ENCODE data around the gene CXCL12.

Gene CXCL12

DNA sequence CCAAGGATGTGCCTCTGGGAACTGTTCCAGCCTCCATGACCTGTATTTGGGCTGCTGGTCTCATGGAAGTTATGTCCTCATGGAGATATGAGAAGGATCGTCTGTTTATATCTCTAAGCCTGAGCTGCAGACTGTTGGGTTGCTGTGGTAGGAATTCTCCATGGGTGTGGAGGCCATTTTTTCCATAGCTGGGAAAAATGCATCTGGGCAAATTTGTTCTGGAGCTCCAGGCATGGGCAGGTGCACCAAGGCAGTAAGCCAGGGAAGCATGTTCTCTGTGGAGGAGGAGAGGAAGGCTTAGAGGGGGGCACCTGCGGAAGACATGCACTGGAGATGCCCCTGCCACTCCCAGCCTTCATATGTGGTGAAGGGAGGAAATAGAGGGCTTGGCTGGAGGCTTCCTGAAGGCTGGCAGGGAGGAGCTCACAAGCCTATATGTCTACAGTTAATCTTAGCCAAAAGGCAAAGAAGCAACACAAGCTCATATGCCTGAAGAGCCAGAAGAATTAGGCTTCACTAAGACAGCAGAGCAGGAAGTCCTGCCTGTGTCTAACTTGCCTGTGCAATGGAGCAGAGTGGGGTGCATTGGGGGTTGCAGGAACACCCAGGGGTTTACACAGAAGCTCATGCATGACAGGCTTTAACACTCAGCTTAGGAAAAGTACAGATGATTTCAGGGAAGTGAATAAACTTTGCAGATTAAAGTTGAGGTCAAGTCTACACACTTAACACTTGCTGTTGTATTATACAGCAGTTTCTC is 35.1 kb upstream of the CXCL12 start:
- TF ChIP-seq, protein P1, sequence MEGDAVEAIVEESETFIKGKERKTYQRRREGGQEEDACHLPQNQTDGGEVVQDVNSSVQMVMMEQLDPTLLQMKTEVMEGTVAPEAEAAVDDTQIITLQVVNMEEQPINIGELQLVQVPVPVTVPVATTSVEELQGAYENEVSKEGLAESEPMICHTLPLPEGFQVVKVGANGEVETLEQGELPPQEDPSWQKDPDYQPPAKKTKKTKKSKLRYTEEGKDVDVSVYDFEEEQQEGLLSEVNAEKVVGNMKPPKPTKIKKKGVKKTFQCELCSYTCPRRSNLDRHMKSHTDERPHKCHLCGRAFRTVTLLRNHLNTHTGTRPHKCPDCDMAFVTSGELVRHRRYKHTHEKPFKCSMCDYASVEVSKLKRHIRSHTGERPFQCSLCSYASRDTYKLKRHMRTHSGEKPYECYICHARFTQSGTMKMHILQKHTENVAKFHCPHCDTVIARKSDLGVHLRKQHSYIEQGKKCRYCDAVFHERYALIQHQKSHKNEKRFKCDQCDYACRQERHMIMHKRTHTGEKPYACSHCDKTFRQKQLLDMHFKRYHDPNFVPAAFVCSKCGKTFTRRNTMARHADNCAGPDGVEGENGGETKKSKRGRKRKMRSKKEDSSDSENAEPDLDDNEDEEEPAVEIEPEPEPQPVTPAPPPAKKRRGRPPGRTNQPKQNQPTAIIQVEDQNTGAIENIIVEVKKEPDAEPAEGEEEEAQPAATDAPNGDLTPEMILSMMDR (IDR thresholded peaks at IDR 0.05; ENCODE audit: poor library complexity, severe bottlenecking), result no peak
- Histone ChIP-seq H3K27me3 (ENCODE audit: insufficient read depth, poor library complexity, severe bottlenecking) (no peaks in the 10 kb centered on the region), H3K9me3 (ENCODE audit: severe bottlenecking) (no peaks in the 10 kb centered on the region), H3K4me1 (ENCODE audit: insufficient read depth, poor library complexity, severe bottlenecking) (no peaks in the 10 kb centered on the region), H3K4me3 (ENCODE audit: severe bottlenecking) (no peak overlapping the region), H3K36me3 (ENCODE audit: low read depth) (no peaks in the 10 kb centered on the region), H3K27ac (ENCODE audit: poor library complexity, severe bottlenecking) (no peak overlapping the region)
- no peak for ATAC-seq (ENCODE audit: low read depth)
- DNase-seq (ENCODE audit: low spot score), result no peak

DNA sequence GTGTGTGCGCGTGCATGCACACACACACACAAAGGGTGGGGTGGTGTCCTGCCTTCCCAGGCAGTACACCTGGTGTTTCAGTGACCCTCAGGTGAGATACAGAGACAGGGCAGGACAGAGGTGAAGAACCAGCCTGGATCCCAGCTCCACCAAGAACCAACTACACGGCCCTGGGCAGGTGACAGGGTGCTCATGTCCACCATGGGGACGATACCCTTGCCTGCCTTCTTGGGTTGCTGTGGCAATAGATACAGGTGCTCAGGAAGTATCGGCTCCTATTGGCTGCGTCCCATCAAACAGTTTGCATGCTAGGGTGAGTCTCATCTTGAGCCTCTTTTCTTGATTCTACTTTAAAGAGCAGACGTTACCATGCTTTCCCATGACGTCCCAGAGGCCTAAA is 33.7 kb upstream of the CXCL12 start:
- no peak overlapping the region for H3K27ac ChIP-seq (ENCODE audit: poor library complexity, severe bottlenecking)
- H3K9me3 ChIP-seq (ENCODE audit: severe bottlenecking), result no peaks in the 10 kb centered on the region
- DNase-seq (ENCODE audit: low spot score), result no peak
- H3K4me3 ChIP-seq (ENCODE audit: severe bottlenecking), result no peak overlapping the region
- no peaks in the 10 kb centered on the region for H3K4me1 ChIP-seq (ENCODE audit: insufficient read depth, poor library complexity, severe bottlenecking)
- TF ChIP-seq, protein P1 (IDR thresholded peaks at IDR 0.05; ENCODE audit: poor library complexity, severe bottlenecking), result no peak
- no peak for ATAC-seq (ENCODE audit: low read depth)
- no peaks in the 10 kb centered on the region for H3K36me3 ChIP-seq (ENCODE audit: low read depth)
- H3K27me3 ChIP-seq (ENCODE audit: insufficient read depth, poor library complexity, severe bottlenecking), result no peaks in the 10 kb centered on the region

DNA sequence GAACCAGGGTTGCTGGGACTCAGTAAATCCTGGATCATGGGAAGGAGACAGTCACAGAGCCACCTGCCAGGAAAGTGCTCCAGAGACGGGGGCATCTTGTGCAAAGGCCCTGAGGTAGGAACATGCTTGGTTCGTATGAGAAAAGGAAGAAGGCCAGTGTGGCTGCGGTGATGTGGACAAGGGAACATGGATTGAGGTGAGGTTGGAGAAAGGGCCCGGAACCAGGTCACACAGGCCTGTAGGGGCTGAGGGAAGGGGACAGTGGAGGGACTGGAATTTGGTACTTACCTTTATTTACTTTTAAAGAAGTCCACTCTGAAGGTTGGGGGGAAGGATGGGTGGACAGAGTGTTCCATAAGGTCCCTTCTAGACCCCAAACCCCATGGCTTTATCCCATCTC is 32.9 kb upstream of the CXCL12 start:
- H3K27ac ChIP-seq (ENCODE audit: poor library complexity, severe bottlenecking), result no peak overlapping the region
- no peaks in the 10 kb centered on the region for H3K36me3 ChIP-seq (ENCODE audit: low read depth)
- H3K4me1 ChIP-seq (ENCODE audit: insufficient read depth, poor library complexity, severe bottlenecking), result no peaks in the 10 kb centered on the region
- ATAC-seq (ENCODE audit: low read depth), result no peak
- TF ChIP-seq, protein P1 (IDR thresholded peaks at IDR 0.05; ENCODE audit: poor library complexity, severe bottlenecking), result no peak
- DNase-seq (ENCODE audit: low spot score), result no peak
- no peaks in the 10 kb centered on the region for H3K27me3 ChIP-seq (ENCODE audit: insufficient read depth, poor library complexity, severe bottlenecking)
- H3K4me3 ChIP-seq (ENCODE audit: severe bottlenecking), result no peak overlapping the region
- no peaks in the 10 kb centered on the region for H3K9me3 ChIP-seq (ENCODE audit: severe bottlenecking)

DNA sequence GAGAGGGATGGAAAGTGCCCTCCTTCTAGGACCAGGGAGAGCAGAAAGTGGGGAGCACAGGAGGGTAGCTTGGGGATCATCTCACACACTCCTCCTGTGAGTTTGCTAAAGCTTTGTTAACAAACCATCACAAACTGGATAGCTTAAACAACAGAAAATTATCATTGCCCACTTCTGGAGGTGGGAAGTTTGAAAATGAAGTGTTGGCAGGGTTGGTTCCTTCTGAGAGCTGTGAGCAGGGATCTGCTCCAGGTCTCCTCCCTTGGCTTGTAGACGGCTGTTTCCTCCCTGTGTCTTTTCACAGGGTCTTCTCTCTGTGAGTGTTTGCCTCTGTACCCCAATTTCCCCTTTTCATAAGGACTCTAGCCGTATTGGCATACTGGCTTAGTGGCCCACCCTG is 32.0 kb upstream of the CXCL12 start:
- DNase-seq (ENCODE audit: low spot score) (no peak), ATAC-seq (ENCODE audit: low read depth) (no peak)
- TF ChIP-seq, protein P1 (IDR thresholded peaks at IDR 0.05; ENCODE audit: poor library complexity, severe bottlenecking), result no peak
- H3K4me1 ChIP-seq (ENCODE audit: insufficient read depth, poor library complexity, severe bottlenecking), result no peaks in the 10 kb centered on the region
- no peaks in the 10 kb centered on the region for H3K27me3 ChIP-seq (ENCODE audit: insufficient read depth, poor library complexity, severe bottlenecking)
- no peak overlapping the region for H3K4me3 ChIP-seq (ENCODE audit: severe bottlenecking)
- no peaks in the 10 kb centered on the region for H3K9me3 ChIP-seq (ENCODE audit: severe bottlenecking)
- H3K36me3 ChIP-seq (ENCODE audit: low read depth), result no peaks in the 10 kb centered on the region
- H3K27ac ChIP-seq (ENCODE audit: poor library complexity, severe bottlenecking), result no peak overlapping the region

DNA sequence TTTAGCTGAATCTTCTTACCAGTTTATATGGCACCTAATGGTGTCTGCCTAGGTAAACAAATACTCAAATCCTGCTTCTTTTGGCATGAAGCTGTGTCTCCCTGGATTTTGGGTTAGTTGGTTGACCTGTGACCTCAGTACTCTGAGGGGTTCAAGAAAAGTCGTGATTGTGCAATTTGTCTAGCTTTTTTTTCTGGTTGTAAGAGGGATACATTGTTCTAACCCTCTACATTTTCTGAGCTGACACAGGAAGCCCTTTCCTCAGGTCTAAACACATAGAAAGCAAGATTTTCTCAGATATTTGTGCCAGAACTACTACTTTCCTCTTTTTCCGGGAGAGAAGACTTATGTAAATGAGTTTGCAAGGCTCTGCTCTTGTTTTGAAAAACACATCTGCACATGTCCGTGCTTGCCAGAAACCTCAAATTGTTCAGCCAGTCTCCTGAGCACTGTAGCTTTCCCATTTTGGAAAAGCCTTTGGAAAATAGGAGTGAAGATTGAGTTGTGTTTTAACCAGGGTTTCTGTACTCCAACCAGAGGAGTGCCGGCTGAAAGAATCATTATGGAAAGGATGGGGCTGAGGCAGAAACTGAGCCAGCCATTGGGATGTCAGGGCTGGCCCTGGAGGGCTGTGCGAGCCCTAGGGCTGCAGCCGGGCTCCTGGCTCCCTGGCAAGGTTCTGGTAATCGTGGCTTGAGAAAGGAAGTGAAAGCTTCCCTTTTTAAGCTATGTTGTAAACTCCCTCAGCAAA is 31.3 kb upstream of the CXCL12 start:
- H3K27me3 ChIP-seq (ENCODE audit: insufficient read depth, poor library complexity, severe bottlenecking), result no peaks in the 10 kb centered on the region
- ATAC-seq (ENCODE audit: low read depth), result no peak
- TF ChIP-seq, protein P1 (IDR thresholded peaks at IDR 0.05; ENCODE audit: poor library complexity, severe bottlenecking), result no peak
- no peak overlapping the region for H3K27ac ChIP-seq (ENCODE audit: poor library complexity, severe bottlenecking)
- no peaks in the 10 kb centered on the region for H3K36me3 ChIP-seq (ENCODE audit: low read depth)
- H3K9me3 ChIP-seq (ENCODE audit: severe bottlenecking), result no peaks in the 10 kb centered on the region
- H3K4me3 ChIP-seq (ENCODE audit: severe bottlenecking), result no peak overlapping the region
- DNase-seq (ENCODE audit: low spot score), result no peak
- no peaks in the 10 kb centered on the region for H3K4me1 ChIP-seq (ENCODE audit: insufficient read depth, poor library complexity, severe bottlenecking)
